Heart right ventricle (tissue), 16 donors: Measurements from ENCODE around the gene CSAD. TPM values are rescaled to one million over a fixed set of nuclear protein-coding genes. Genes with fewer than 3 reads are reported as not detected.

Experiments used
- ATAC-seq, 8 donors: fragments of 200-7000 bp; cut with Tn5 transposase; one replicate each; pipeline ENCODE4 v1.9.1; 2020; ENCODE audit warnings: mild to moderate bottlenecking in 8 of 8, moderate library complexity in 8 of 8, moderate number of reproducible peaks in 1 of 8
- DNase-seq, 2 donors: peaks; one replicate each; pipeline ENCODE4 v3.0.0-alpha.2; 2020
- H3K27ac ChIP-seq, 10 donors: fragments of 200-600 bp; sonication (generic) in 2 of 10; one replicate each; pipeline versions ENCODE4 v1.5.0 to v1.8.0; 2020 to 2022; ENCODE audit warnings: mild to moderate bottlenecking in 3 of 10
- H3K27me3 ChIP-seq, 7 donors: fragments of 200-600 bp; one replicate each; pipeline ENCODE4 v1.8.0; 2021 to 2022; ENCODE audit warnings: mild to moderate bottlenecking in 2 of 7
- H3K36me3 ChIP-seq, 9 donors: fragments of 200-600 bp; sonication (generic) in 1 of 9; one replicate each; pipeline versions ENCODE4 v1.5.0 to v1.8.0; 2020 to 2022; ENCODE audit warnings: mild to moderate bottlenecking in 2 of 9
- H3K4me1 ChIP-seq, 9 donors: fragments of 200-600 bp; sonication (generic) in 1 of 9; one replicate each; pipeline versions ENCODE4 v1.5.0 to v1.8.0; 2020 to 2022; ENCODE audit warnings: mild to moderate bottlenecking in 4 of 9
- H3K4me3 ChIP-seq, 10 donors: fragments of 200-600 bp; sonication (generic) in 2 of 10; one replicate each; pipeline versions ENCODE4 v1.5.0 to v1.8.0; 2020 to 2022; ENCODE audit warnings: mild to moderate bottlenecking in 7 of 10, moderate library complexity in 2 of 10
- H3K9me3 ChIP-seq, 11 donors: fragments of 200-600 bp in 10 of 11; sonication (generic) in 2 of 11; one replicate each; pipeline versions ENCODE4 v1.5.0 to v1.8.0; 2013 to 2022; ENCODE audit warnings: mild to moderate bottlenecking in 2 of 11, control low read depth in 1 of 11, moderate library complexity in 1 of 11
- CTCF ChIP-seq, 9 donors: fragments of 200-600 bp; sonication (generic) in 2 of 9; IDR thresholded peaks; one replicate each; pipeline versions ENCODE4 v1.5.0 to v1.8.0; 2021 to 2022; ENCODE audit warnings: antibody characterized with exemption in 9 of 9, mild to moderate bottlenecking in 5 of 9, moderate library complexity in 1 of 9
- WGBS, 2 donors: extraction: QIAGEN DNeasy Blood & Tissue Kit; methylation state at CpG; one replicate each; pipeline ENCODE4 v1.1.7; 2013; ENCODE audit warnings: inconsistent platforms in 1 of 2; 5-methylcytosine and 5-hydroxymethylcytosine counted together
- intact Hi-C, 10 donors: fragments of 100-400 bp; cut with DNase I; formaldehyde crosslinking; loops; one replicate each; pipeline versions ENCODE4 v1.11.1 to v1.14.2; 2022
- polyA plus RNA-seq, 2 donors: library from polyadenylated mRNA; stranded (reverse); fragments of 200-250 nt; gene quantifications; one replicate each; pipeline ENCODE4 v1.2.3, GENCODE V29; 2013
- total RNA-seq, 10 donors: library from RNA; stranded (reverse); fragmentation: NEBNext Ultra II Directional in 3 of 10; extraction: Animal tissue kit (Norgen Biotek cat#: 25700) in 3 of 10; gene quantifications; one replicate each; pipeline versions ENCODE4 v1.2.1 to v1.2.4, GENCODE V29; 2021 to 2023
- donor health status: Arrhythmogenic right ventricular cardiomyopathy.
- donor health status: ischemic (EF 13 %, LVEDD 7.1; RV severe dilation, severe dysfunction).
- donor health status: healthy with polysubstance abuse.
- donor health status: DM: no; HTN: yes; CAD: no.
- donor health status: DM: no; HTN: no; CAD: no.
- donor health status: ischemic (EF 25% LVEDD 6.9; RV normal size, moderate dysfunction).
- donor health status: ischemic (EF 25% LVEDD 5.7; RV mildly dilated, moderate dysfunction).
- donor health status: healthy.
- donor health status: DM: yes; HTN: yes; CAD: no.
- donor health status: Ischemic cardiomyopathy.
- donor health status: ischemic (EF 35%, LVEDD 5.7; RV mildly dilated, moderate dysfunction).
- donor health status: nonischemic (EF 11% LVEDD 7.7; RV severe dilation, severe dysfunction).
- donor health status: DM: yes; HTN: yes; CAD: no.
- donor health status: PGD.
- donor health status: ischemic (EF 29% LVEDD 5.4; RV normal size, mild dysfunction).
- donor health status: nonischemic (EF 23%, LVEDD 6.1; RV moderate dilation, normal function).

The CSAD gene
- total and polyA plus RNA-seq, 12 donors = 8.0 to 76.4 (median 9.5) TPM

GRCh38 chr12:53196486-53196885, 15.8 kb upstream of the CSAD start:
- Histone ChIP-seq H3K4me1 (peaks cover 0 to 35% (median 8%) of the 10 kb centered on the region in 9 donors), H3K36me3 (peaks cover 0 to 32% (median 0%) of the 10 kb centered on the region in 9 donors), H3K27ac (no peak overlapping the region), H3K27me3 (no peaks in the 10 kb centered on the region), H3K9me3 (no peaks in the 10 kb centered on the region), H3K4me3 (no peak overlapping the region)
- DNase-seq (no peak), ATAC-seq (no peak)
- 86 to 91% methylated on average over 14 of the region's 14 CpGs for WGBS, 2 donors
- TF ChIP-seq CTCF (IDR thresholded peaks at IDR 0.05) = no peak
- intact Hi-C loops = loop anchor here in 8 of 10 donors (2.0 to 10.0 kb wide), 5 partner anchors 34 to 132 kb away; no protein-coding TSS in a partner anchor

DNA sequence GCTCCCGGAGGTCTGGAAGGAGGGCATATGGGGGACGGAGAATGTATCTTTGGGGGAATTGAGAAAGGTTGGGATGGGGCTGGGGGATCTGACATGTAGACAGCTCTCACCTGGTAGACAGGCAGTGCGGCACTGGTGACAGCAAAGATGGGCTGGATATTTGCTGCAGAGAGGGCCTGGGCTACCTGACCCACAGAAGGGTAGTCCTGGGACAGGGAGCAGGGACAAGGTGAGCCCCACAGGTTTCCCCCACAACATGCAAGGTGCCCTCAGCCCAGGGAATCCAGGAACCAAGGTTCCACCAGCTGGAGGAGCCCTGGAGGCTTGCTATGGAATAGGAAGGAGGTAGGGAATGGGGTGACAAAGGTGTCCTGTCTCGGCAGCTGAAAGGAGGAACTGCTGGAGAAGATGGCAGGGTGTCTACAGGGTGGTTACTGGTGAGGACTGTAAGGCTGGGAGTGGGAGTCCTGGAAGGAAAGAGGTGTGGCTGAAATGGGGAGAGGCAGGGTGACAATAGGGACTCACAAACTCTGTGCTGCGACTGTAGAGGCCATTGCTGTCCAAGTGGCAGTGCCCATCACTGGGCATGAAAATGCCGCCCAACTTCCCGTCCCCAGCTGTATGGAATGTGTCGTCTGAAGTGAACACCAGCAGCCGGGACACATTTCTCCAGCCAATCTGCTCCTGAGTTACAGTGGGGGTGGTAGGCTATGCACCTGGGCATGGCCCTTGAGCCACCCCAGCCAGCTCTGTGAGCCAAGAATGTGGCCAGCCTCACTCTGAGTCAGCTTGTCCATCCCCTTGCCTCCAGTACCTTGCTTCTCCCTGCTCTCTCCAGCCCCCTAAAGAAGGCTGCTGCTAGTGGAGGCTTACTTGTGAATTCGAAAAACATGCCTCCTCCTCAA, 15.0 kb upstream of the CSAD start:
- TF ChIP-seq CTCF (IDR thresholded peaks at IDR 0.05) = no peak
- H3K27ac ChIP-seq = no peak overlapping the region
- no peaks in the 10 kb centered on the region for H3K27me3 ChIP-seq
- no peak for ATAC-seq
- H3K9me3 ChIP-seq = no peaks in the 10 kb centered on the region
- H3K36me3 ChIP-seq = peaks cover 0 to 39% (median 0%) of the 10 kb centered on the region in 9 donors
- 90% methylated on average over 10 of the region's 10 CpGs for WGBS, 2 donors
- peaks cover 0 to 27% (median 8%) of the 10 kb centered on the region in 9 donors for H3K4me1 ChIP-seq
- no peak for DNase-seq
- intact Hi-C loops = loop anchor here in 8 of 10 donors (2.0 to 10.0 kb wide), 5 partner anchors 33 to 131 kb away; no protein-coding TSS in a partner anchor
- no peak overlapping the region for H3K4me3 ChIP-seq

GRCh38 chr12:53194973-53195372, 14.2 kb upstream of the CSAD start:
- Histone ChIP-seq H3K36me3 (peaks cover 0 to 37% (median 0%) of the 10 kb centered on the region in 9 donors), H3K9me3 (no peaks in the 10 kb centered on the region), H3K4me3 (no peak overlapping the region), H3K27ac (no peak overlapping the region), H3K4me1 (peaks cover 0 to 25% (median 11%) of the 10 kb centered on the region in 9 donors), H3K27me3 (no peaks in the 10 kb centered on the region)
- no peak for TF ChIP-seq CTCF (IDR thresholded peaks at IDR 0.05)
- intact Hi-C loops = loop anchor here in 9 of 10 donors (5.0 to 10.0 kb wide), 4 partner anchors 33 to 130 kb away; no protein-coding TSS in a partner anchor
- no peak for ATAC-seq
- 97 to 100% methylated on average over 1 of the region's 1 CpG for WGBS, 2 donors
- no peak for DNase-seq

DNA sequence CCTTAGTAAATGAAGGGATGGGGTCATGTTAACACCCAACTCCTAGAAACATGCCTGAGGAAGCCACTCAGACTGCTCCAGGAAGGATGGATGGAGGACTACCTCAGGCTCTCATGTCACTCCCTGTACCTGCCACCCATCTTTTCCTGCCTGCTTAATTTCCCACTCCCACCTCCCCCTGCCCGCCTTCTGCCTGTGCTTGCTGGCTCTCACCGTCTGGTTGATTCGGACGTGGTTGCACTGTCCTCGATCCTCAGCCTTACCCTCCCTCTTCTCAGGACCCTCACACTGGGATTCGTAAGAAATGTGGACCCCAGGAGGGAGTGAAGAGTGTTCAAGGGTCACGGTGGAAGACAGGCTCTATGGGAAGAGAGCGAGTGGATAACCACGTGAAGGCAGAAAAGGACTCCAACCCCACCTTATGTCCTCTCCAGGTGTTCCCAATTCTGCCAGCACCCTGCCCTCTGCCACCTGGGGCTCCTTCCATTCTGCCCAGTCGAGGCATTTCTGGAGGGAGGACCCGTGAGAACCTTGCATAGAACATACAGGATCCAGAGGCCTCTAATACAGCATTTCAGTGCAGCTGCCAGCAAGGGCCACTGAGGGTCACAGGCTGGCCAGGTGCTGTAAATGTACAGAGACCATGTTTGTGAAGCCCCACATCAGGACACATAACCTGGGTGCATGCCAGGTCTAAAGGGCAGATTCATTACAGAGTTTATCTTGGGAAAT, 13.4 kb upstream of the CSAD start:
- DNase-seq (no peak), ATAC-seq (no peak)
- Histone ChIP-seq H3K4me1 (peaks cover 0 to 29% (median 13%) of the 10 kb centered on the region in 9 donors), H3K36me3 (peaks cover 0 to 41% (median 0%) of the 10 kb centered on the region in 9 donors), H3K27ac (no peak overlapping the region), H3K27me3 (no peaks in the 10 kb centered on the region), H3K4me3 (no peak overlapping the region), H3K9me3 (no peaks in the 10 kb centered on the region)
- 70 to 75% methylated on average over 11 of the region's 11 CpGs for WGBS, 2 donors
- intact Hi-C loops = loop anchor here in 4 of 10 donors (5.0 to 10.0 kb wide), 2 partner anchors 127 to 129 kb away; no protein-coding TSS in a partner anchor
- TF ChIP-seq CTCF (IDR thresholded peaks at IDR 0.05) = no peak
